ENCODE measurements around the gene TACR2. TPM values are rescaled to one million over a fixed set of nuclear protein-coding genes. Genes with fewer than 3 reads are reported as not detected.

TACR2 gene
- total and polyA plus RNA-seq, 2 of the 13 experiments (the other 11 are each of a cell fraction or from before 2014, with no cell fraction given): 0.04 TPM; not detected in 1

DNA sequence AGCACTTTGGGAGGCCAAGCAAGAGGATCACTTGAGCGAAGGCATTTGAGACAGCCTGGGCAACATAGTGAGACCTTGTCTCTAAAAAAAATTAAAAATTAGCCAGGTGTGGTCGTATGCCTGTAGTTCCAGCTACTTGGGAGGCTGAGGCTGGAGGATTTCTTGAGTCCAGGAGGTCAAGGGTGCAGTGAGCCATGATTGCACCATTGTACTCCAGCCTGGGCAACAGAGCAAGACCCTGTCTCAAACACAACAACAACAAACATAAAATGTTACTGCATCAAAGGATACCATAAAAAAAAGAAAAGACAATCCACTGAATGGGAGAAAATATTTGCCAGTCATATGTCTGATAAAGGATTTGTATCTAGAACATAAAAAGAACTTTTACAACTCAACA lies 60.5 kb downstream of the TACR2 start:
- Histone ChIP-seq H3K79me2 (ENCODE audit: insufficient read depth, low read length) (no peaks in the 10 kb centered on the region), H4K20me1 (ENCODE audit: insufficient read depth, low read length) (no peaks in the 10 kb centered on the region), H3K4me1 (ENCODE audit: insufficient read depth, low read length) (no peaks in the 10 kb centered on the region), H3K4me2 (ENCODE audit: low read depth, low read length) (no peak overlapping the region), H3K27me3 (ENCODE audit: control insufficient read depth in 1 of 2, insufficient read depth in 2 of 2, low read length in 2 of 2) (peaks cover 0 to 6% of the 10 kb centered on the region in 2 experiments; a peak in 2 of 5 replicates), H2AFZ (ENCODE audit: low read length) (no peak overlapping the region), H3K9ac (ENCODE audit: insufficient read depth, low read depth, low read length) (no peak overlapping the region), H3K4me3 (replicated peaks in 1 of 3; ENCODE audit: insufficient read depth in 1 of 3, low read depth in 2 of 3, low read length in 3 of 3) (no peak overlapping the region), H3K27ac (ENCODE audit: extremely low read length, insufficient read depth, low read length) (no peak overlapping the region), H3K36me3 (replicated peaks in 1 of 2; ENCODE audit: control insufficient read depth in 1 of 2, insufficient read depth in 2 of 2, low read length in 2 of 2) (no peaks in the 10 kb centered on the region), H3K9me3 (ENCODE audit: low read length) (no peaks in the 10 kb centered on the region)
- DNase-seq (ENCODE audit: low spot score): no peak
- intact Hi-C loops (cut with micrococcal nuclease; ENCODE audit: unreplicated experiment): no loop called here
- in situ Hi-C loops (cut with HindIII; ENCODE audit: extremely low pct_ligation_motif_present, low pct_unique_long_range_greater_than_20kb): no loop called here
- no peak for ATAC-seq
- POLR2A ChIA-PET: no interaction called here
- FAIRE-seq: no peak
- CTCF ChIA-PET (ENCODE audit: low intra/inter-chr PET ratio, low total read pairs): no interaction called here
- TF ChIP-seq ZNF333 (CRISPR knock-in tag; IDR thresholded peaks at IDR 0.05; ENCODE audit: borderline replicate concordance): no peak
- TF ChIP-seq ZNF746 (CRISPR knock-in tag; IDR thresholded peaks at IDR 0.05): no peak
- no peak for TF ChIP-seq ZSCAN5A (CRISPR knock-in tag; IDR thresholded peaks at IDR 0.05; ENCODE audit: borderline replicate concordance)
- no peak for TF ChIP-seq FIP1L1 (IDR thresholded peaks at IDR 0.05; ENCODE audit: borderline replicate concordance, insufficient read depth, low read depth, low read length)
- TF ChIP-seq, protein P1, sequence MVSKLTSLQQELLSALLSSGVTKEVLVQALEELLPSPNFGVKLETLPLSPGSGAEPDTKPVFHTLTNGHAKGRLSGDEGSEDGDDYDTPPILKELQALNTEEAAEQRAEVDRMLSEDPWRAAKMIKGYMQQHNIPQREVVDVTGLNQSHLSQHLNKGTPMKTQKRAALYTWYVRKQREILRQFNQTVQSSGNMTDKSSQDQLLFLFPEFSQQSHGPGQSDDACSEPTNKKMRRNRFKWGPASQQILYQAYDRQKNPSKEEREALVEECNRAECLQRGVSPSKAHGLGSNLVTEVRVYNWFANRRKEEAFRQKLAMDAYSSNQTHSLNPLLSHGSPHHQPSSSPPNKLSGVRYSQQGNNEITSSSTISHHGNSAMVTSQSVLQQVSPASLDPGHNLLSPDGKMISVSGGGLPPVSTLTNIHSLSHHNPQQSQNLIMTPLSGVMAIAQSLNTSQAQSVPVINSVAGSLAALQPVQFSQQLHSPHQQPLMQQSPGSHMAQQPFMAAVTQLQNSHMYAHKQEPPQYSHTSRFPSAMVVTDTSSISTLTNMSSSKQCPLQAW (CRISPR knock-in tag; IDR thresholded peaks at IDR 0.05): no peak
- TF ChIP-seq, protein P2, sequence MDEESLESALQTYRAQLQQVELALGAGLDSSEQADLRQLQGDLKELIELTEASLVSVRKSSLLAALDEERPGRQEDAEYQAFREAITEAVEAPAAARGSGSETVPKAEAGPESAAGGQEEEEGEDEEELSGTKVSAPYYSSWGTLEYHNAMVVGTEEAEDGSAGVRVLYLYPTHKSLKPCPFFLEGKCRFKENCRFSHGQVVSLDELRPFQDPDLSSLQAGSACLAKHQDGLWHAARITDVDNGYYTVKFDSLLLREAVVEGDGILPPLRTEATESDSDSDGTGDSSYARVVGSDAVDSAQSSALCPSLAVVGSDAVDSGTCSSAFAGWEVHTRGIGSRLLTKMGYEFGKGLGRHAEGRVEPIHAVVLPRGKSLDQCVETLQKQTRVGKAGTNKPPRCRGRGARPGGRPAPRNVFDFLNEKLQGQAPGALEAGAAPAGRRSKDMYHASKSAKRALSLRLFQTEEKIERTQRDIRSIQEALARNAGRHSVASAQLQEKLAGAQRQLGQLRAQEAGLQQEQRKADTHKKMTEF (CRISPR knock-in tag; IDR thresholded peaks at IDR 0.05): no peak
- no peak for TF ChIP-seq ZZZ3 (CRISPR knock-in tag; IDR thresholded peaks at IDR 0.05; ENCODE audit: borderline replicate concordance)
- no peak for TF ChIP-seq ZNF687 (CRISPR knock-in tag; IDR thresholded peaks at IDR 0.05)
- WGBS (ENCODE audit: low lambda C conversion rate): 23% methylated on average over 2 of the region's 2 CpGs
- no TSS peak for BruUV-seq (replicated peaks)

All from HepG2 (cell line).